Left renal pelvis (tissue), 4 donors: ENCODE data around the gene CSTPP1. TPM values are rescaled to one million over a fixed set of nuclear protein-coding genes. Genes with fewer than 3 reads are reported as not detected.
"Not testable (repeated sequence)": the region's sequence is repeated elsewhere in the genome, so short reads cannot be mapped to it uniquely, and the experiment has no call there.

ENCODE experiments used
- DNase-seq, 4 donors: peaks; one replicate each; pipeline ENCODE4 v3.0.0-alpha.2; 2013; ENCODE audit warnings: low read depth in 4 of 4, low spot score in 3 of 4
- polyA plus RNA-seq, 4 donors: library from polyadenylated mRNA; unstranded; fragments of 120-200 nt; gene quantifications; one replicate each; pipeline ENCODE4 v1.2.1, GENCODE V29; 2013; ENCODE audit not compliant: insufficient read length in 4 of 4

The CSTPP1 gene
- polyA plus RNA-seq, 4 donors = 32.5 to 61.5 (median 55.1) TPM

- DNase-seq = no peak
Observed at GRCh38 chr11:46951864-46952263, 15.3 kb downstream of the CSTPP1 start.

GRCh38 chr11:46952553-46952952 is 16.0 kb downstream of the CSTPP1 start:
- DNase-seq = no peak

- DNase-seq = no peak
Observed at GRCh38 chr11:46953093-46953492, 16.5 kb downstream of the CSTPP1 start.

GRCh38 chr11:46958777-46959176 is 22.2 kb downstream of the CSTPP1 start:
- DNase-seq = no peak

- no peak for DNase-seq
Observed at GRCh38 chr11:46961041-46961440, 24.5 kb downstream of the CSTPP1 start.

- not testable (repeated sequence) for DNase-seq
Observed at GRCh38 chr11:46961886-46962285, 25.3 kb downstream of the CSTPP1 start.

GRCh38 chr11:46963844-46964243 is 27.3 kb downstream of the CSTPP1 start:
- DNase-seq = no peak

- no peak for DNase-seq
Observed at GRCh38 chr11:46966773-46967172, 30.2 kb downstream of the CSTPP1 start.

- no peak for DNase-seq
Observed at GRCh38 chr11:46967962-46968361, 31.4 kb downstream of the CSTPP1 start.

GRCh38 chr11:46969379-46969778 is 32.8 kb downstream of the CSTPP1 start:
- no peak for DNase-seq

- DNase-seq = no peak
Observed at GRCh38 chr11:46970913-46971625, 34.5 kb downstream of the CSTPP1 start.

GRCh38 chr11:46972343-46972742 is 35.8 kb downstream of the CSTPP1 start:
- no peak for DNase-seq

GRCh38 chr11:46972821-46973220 is 36.3 kb downstream of the CSTPP1 start:
- DNase-seq = no peak

GRCh38 chr11:46976182-46976854 is 39.8 kb downstream of the CSTPP1 start:
- no peak for DNase-seq

- DNase-seq = no peak
Observed at GRCh38 chr11:46977038-46977813, 40.7 kb downstream of the CSTPP1 start.

GRCh38 chr11:46978005-46978491 is 41.5 kb downstream of the CSTPP1 start:
- no peak for DNase-seq

GRCh38 chr11:46979358-46979757 is 42.8 kb downstream of the CSTPP1 start:
- DNase-seq = no peak

- no peak for DNase-seq
Observed at GRCh38 chr11:46981436-46981835, 44.9 kb downstream of the CSTPP1 start.

- no peak for DNase-seq
Observed at GRCh38 chr11:46982797-46983452, 46.4 kb downstream of the CSTPP1 start.

- no peak for DNase-seq
Observed at GRCh38 chr11:46983598-46983997, 47.0 kb downstream of the CSTPP1 start.

- DNase-seq = no peak
Observed at GRCh38 chr11:46984548-46984947, 48.0 kb downstream of the CSTPP1 start.
